ENCODE results near the gene FAM114A1.

- TF ChIP-seq TCF12 (IDR thresholded peaks at IDR 0.05; ENCODE audit: low read depth, low read length) (no peak), POU5F1 (IDR thresholded peaks at IDR 0.05; ENCODE audit: low read depth, low read length) (no peak), HDAC6 (IDR thresholded peaks at IDR 0.05; ENCODE audit: low read depth, low read length) (no peak), KDM1A (IDR thresholded peaks at IDR 0.05; ENCODE audit: borderline replicate concordance, low read length) (no peak), POLR2A (IDR thresholded peaks at IDR 0.05; ENCODE audit: control extremely low read depth in 1 of 2, low read depth in 2 of 2, low read length in 2 of 2) (no peak), EZH2 (IDR thresholded peaks at IDR 0.05; ENCODE audit: low read depth, low read length, severe bottlenecking) (no peak), CEBPB (IDR thresholded peaks at IDR 0.05; ENCODE audit: low read depth, low read length) (peak; percentile 85; the same call in 1 of the 2 replicates), CTCF (IDR thresholded peaks at IDR 0.05; ENCODE audit: control extremely low read depth in 1 of 3, insufficient read depth in 1 of 3, low read depth in 1 of 3, low read length in 3 of 3) (no peak), TEAD4 (IDR thresholded peaks at IDR 0.05; ENCODE audit: low read depth, low read length) (no peak), YY1 (IDR thresholded peaks at IDR 0.05; ENCODE audit: low read depth, low read length) (no peak), TAF1 (IDR thresholded peaks at IDR 0.05; ENCODE audit: low read depth, low read length) (no peak), POLR2AphosphoS5 (IDR thresholded peaks at IDR 0.05; ENCODE audit: low read depth, low read length) (no peak), RAD21 (IDR thresholded peaks at IDR 0.05 in 1 of 2, conservative IDR thresholded peaks at IDR 0.05 in 1 of 2; ENCODE audit: low read depth in 2 of 2, low read length in 2 of 2) (no peak)
- TF ChIP-seq, protein P1, sequence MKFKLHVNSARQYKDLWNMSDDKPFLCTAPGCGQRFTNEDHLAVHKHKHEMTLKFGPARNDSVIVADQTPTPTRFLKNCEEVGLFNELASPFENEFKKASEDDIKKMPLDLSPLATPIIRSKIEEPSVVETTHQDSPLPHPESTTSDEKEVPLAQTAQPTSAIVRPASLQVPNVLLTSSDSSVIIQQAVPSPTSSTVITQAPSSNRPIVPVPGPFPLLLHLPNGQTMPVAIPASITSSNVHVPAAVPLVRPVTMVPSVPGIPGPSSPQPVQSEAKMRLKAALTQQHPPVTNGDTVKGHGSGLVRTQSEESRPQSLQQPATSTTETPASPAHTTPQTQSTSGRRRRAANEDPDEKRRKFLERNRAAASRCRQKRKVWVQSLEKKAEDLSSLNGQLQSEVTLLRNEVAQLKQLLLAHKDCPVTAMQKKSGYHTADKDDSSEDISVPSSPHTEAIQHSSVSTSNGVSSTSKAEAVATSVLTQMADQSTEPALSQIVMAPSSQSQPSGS (IDR thresholded peaks at IDR 0.05; ENCODE audit: low read length) = no peak
These were observed 88.4 kb downstream of the FAM114A1 start for GRCh38 chr4:38955957-38956356.

All from H1 (cell line).